Measurements from ENCODE around the gene TSSK2. TPM values are rescaled to one million over a fixed set of nuclear protein-coding genes. Genes with fewer than 3 reads are reported as not detected.

TSSK2 gene
- polyA plus RNA-seq, 1 donor, result 0.56 TPM

DNA sequence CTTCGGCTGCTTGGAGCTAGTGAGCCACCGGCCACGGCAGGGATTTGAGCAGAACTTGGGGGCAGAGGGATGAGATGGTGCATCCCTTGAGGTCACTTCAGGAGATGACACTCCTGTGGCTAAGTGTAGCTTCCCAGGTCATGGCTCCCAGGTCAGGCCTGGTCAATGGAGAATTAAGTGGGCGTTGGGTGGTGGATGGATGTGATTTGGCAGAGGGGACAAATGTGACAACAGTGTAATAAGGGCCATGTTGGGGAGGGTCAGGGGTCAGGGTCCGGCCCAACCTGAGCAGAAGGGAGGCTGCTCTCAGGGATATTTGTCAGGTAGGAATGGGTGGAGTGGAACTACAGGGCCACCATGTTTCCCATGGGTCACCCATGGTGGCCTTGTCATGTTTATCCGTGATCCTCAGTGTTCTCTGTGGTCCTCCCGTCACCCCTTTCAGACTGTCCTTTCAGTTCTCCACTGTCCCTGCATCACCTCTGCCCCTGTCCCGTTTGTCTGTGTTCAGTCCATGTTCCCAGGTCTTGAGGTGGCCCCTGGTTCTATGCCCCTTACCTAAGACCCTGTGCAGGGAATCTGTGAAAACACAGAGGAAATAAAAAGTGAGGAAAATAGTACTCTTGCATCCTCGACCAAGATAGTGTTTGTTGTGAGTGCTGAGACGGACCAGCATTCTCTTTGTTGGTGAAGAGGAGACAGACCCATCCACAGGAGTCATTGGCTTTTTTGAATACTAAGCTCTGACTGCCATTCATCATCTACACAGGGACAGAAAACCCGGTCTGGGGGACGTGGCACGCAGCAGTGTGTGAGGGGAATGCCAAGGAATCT, 41.3 kb downstream of the TSSK2 start:
- DNase-seq, result no peak

DNA sequence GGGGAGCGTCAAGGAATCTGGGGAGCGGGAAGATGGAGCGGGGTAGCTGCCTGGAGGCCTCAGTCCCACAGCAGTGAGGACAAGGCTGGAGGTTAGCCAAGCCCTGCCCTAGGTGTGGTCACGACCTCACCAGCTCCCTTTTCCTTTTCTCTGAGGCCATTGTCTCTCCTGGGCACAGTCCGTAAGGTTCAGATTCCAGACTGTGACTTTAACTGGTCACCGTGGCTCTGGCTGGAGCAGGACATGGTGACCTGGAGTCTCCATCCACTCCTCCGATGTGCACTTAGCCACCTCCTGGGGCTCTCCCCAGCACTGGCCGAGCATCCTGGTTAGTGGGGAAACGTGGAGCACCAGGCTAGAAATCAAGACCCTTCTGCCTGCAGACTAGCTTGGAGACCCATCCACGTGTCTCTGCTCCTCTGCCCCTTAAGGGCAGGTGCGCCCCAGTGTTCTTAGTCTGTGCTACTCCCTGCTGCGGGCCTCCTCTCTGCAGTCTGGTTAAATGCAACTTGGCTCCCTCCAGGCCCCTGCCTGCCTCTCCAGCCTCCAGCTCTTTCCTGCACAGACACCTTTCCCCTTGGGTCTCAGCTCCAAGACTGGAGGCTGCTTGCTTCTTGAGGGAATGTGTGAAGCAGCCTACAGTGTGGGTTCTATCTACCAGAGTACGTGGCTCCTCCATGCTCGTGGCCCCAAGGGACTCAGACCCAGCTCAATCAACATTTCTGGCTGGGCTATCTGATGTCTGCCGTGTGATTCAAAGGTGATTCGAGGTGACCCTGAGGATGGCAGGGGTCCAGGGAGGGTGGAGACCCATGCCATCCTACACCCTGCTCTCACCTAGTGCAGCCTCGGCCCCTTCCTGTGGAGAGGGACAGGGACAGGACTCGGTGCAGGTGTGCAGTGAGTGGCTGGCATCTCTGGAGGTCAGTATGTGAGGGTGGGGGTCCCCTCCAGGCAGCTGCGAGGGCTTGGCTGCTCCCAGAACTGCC, 42.2 kb downstream of the TSSK2 start:
- no peak for DNase-seq

DNA sequence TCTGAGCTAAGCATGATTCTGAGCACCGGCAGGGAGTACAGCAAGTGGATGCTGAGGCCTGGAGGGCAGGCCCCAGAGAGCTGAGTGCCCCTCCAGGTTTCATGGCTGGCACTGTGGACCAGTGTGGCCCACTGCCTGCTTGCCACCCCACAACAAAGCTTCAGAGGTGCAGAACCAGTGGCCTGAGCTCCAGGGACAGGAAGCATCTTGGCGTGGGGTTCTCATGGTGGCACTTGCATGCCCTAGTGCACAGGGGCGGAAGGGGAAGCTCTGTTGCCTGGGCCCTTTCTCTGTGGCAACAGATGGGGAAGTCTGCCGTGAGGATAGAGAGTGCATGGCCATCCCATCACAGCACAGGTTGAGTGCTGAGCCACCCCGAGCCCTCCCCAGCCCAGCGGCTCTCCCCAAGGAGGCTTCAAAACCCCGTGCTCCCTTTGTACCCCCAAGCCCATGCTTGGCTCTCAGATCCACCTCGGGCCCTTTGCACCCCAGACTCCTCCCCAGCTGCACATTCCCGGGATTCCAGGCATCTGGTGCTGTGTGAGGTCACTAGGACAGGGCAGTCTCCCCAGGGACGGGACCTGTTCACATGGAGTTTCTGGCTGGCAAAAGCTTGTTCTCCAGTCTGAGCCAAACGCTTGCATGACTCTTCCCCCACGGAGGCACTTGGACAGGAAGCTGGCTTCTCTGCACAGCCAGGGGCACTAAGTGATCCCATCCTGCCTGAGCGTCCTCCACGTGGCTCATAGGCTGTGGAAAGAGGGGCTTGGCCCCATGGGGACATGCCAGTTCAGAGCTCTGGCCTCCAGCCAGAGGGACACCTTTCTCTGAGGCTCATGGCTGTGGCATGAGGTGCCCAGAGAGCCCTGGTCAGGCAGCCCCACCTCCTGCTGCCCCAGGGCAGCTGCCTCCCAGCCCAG, 43.3 kb downstream of the TSSK2 start:
- no peak for DNase-seq

DNA sequence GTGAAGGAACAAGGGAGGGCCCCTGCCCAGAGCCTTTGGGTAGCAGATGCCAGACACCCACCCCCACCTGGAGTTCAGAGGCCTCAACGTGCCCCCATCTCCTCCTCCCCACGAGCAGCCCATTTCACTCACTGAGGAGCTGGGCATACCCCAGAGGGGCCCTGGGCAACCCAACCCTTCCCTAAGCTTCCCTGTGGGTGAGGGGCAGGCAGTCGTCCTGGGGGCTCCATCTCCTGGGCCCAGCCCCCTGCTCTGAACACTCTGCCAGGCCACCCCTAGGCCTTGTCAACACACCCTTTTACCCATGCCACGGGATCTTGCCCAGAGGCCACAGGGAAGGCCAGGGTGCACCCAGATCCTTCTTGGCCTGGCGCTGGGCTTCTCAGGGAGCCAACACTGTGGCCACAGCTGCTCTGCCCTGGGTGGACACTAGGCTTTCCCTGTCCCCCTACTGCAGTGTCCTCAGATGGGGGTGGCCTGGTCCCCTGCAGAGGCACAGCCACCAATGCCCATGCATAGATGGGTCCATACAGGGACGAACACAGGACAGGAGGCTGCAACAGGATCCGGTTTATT, 44.0 kb downstream of the TSSK2 start:
- DNase-seq, result no peak

DNA sequence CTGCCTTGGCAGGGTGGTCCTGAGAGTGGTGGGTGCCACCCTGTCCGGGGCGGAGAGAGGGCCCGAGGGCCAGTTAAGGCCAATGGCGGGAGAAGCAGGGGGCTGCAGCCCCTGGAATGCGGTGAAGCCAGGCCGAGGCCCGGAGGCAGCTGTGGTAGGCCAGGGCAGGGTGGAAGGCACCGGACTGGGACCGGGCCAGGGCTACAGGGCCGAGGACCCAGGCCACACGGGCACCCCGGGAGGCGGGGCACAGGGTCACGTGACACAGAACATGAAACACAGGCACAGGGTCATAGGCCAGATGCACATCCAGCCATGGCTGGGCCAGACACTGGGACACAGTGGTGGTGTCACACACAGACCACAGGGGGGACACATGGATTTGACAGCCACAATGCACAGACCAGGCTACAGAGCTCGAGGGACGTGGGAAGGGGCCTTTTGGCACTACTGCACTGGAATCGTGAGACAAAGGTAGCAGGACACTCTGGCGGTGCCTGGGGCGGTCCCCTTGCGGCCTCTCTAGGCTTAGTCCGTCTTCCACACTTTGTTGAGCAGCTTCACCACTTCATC, 44.6 kb downstream of the TSSK2 start:
- DNase-seq, result no peak

DNA sequence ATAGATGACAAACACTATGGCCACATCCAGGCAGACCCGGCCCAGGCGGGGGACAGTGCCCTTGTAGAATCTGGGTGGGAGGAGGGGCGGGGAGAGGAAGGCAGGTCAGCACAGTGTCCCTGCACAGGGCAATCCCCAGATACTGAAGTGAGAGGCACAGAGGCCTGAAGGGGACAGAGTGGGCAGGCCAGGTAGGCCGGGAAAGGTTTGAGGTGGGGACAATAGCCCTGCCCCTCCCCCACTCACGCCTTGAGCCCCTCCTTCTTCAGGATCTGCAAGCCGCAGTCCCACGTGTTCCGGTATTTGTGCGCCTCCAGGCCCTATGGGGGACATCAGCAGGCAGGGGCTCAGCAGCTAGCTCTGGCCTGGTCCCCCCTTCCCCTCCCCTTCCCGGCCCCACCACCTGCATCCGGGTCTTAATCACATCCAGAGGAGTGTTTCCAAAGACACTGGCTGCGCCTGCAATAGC, 45.1 kb downstream of the TSSK2 start:
- no peak for DNase-seq

DNA sequence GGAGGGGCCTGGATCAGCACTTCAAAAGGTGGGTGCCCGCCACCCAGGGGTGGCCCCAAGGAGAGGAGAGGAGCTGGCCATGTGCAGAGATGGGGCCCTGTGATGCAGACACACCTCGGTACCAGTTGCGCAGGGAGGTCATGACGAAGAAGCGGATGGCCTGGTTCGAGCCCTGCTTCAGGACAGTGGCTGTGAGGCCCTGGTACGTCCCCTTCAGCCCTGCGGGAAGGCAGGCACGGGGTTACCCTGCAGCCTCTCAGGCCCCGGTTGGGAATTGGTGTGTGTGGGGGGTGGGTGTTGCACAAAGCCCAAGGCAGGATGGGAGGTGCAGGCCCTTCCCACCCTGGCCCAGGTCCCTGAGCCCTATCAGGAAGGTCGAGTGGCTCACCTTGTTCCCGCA, 45.6 kb downstream of the TSSK2 start:
- DNase-seq, result no peak

DNA sequence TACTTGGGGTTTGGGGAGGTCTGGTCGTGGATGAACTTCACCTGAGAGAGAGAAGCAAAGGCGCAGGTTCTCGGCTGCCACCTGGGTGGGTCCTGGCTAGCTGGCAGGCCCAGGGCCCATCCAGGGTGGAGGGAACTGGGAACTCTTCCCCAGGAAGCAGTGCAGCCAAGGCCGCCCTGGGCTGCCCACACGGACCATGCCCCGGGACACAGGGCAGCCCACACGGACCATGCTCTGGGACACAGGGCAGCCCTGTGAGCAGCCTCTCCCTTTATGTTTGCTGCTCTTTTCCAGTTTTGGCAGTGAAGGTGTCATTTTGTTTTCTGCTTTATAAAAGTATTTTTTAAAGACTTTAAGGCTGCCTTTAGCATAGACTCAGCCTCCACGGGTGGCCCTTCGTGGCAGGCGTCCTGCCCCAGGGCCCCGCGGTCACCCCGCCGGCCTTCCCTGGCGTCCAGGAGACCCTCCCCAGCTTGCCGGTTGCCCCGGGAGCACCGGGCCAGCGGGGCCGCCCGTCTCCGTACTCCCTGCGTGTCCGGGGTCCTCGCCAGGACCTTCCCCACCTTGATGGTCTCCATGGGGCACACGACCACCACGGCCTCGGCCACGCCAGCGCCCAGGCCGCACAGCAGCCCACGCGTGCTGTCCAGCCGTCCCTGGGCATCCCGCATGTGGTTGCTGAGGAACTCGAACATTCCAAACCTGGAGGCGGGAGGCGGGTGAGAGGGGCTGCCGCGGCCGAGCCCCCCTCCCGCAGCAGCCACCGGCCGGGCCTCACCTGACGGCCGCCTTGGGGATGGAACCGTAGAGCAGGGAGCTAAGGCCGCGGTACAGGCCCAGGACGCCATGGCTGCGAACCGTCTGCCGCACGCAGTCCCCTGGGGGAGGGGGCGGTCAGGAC, 46.3 kb downstream of the TSSK2 start:
- no peak for DNase-seq

DNA sequence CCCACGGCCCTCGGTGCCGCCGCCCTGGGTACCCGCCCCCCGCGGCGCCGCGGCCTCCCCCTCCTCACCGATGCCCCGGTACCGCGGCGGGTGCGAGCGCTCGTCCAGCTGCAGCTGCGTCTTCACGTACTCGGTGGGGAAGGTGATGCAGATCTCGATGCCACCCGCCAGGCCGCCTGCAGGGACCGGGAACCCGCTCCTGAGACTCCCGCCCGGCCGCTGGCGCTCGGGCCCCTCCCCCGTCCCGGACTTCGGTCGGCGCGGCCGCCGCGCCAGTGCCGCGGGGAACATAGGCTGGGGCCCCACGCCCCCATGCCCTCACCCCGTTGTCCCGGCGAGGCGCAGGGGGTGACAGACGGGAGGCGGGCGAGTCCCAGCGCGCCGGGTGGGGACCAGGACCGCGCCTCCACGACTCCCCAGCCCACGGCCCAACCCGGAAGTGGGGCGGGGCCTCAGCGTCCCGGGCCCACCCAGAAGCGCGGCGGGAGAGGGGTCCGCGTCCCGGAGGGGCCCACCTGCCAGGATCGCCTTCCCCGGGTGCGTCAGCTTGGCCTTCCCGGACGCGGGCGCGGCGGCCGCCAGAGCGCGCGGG, 47.1 kb downstream of the TSSK2 start:
- peak; percentile 57 for DNase-seq

DNA sequence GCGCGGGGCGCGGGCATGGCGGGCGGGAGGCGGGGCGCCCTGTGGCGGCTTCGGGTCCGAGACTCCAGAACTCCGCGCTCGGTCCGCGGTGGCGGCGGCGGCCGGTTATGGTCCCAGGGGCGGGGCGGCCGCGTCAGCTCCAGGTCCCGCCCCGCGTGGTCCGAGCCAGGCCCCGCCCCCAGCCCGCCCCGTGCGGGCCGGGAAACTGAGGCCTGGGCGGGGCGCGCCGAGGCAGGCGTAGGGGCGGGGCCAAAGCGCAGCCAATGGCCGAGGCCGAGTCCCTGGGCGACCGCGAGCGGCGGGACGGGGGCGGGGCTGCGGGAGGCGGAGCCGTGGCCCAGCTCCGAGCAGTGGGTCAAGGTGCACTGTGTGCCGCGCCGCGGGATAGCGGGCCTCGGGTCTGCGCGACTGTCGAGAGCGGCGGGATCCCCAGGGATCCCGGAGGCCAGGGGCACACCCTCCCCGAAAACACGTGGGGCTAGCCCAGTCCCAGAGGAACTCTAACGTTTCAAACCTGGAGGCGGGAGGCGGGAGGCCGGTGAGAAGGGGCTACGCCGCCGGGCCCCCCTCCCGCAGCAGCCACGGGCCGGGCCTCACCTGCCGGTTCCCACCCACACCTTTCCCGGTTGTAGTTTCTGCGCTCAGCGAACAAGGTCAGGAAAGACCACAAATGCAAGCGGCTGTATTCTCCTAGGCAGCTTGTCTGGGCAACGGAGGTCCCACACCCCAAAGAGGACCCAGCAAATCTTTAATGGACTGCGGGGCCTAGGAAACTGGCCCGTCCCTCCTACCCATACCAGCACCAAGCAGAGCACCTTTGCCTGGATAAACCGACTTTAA, 47.8 kb downstream of the TSSK2 start, which contains the start of gene SLC25A1:
SLC25A1 (minus strand) TSS at position 80 of the 840 bp plus-strand sequence; CDS start at position 17, 63 bp downstream.
- peak; percentile 87 for DNase-seq

DNA sequence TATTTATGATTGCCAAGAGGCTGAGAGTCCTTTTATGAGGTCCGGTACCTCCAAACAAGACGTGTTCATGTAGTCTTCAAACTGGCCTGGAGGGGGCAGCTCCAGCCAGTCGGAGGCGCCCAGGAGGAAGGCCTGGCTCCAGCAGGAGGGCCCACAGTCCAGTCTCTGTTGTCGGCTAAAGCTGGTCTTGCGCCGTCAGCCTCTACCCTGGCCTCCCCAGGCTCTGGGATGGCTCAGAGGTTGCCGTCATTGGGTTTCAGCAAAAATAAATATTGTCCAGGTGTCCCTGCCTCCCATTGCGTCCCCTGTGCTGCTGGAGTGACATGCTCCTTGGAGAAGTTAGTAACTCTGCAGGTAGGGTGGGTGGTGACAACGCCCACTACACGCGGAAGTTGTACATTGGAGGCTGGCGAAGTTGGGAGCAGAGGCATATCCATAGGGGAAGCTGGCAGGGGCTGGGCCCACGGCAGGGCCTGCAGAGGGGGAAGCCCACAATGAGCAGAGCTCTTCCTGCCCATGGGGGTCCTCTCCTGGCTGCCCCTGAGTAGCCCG, 48.5 kb downstream of the TSSK2 start:
- DNase-seq, result peak; percentile 73

DNA sequence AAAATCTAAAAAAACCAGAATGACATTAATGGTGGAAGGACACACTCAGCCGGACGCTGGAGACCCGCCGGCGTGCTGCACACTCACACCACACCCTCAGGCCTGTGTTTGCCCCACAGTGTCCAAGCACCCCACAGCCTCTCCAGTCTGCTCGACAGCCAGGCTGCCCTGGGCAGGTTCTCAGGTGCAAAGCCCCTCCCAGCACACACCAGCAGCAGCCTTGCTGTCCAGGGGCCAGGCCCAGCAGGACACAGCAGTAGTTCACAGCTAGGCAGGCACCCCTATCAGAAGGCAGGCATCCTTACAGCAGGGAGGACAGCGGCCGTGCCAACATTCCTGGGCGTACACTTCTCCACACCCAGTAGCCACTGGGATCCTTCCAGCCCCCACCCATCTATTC, 49.1 kb downstream of the TSSK2 start:
- no peak for DNase-seq

DNA sequence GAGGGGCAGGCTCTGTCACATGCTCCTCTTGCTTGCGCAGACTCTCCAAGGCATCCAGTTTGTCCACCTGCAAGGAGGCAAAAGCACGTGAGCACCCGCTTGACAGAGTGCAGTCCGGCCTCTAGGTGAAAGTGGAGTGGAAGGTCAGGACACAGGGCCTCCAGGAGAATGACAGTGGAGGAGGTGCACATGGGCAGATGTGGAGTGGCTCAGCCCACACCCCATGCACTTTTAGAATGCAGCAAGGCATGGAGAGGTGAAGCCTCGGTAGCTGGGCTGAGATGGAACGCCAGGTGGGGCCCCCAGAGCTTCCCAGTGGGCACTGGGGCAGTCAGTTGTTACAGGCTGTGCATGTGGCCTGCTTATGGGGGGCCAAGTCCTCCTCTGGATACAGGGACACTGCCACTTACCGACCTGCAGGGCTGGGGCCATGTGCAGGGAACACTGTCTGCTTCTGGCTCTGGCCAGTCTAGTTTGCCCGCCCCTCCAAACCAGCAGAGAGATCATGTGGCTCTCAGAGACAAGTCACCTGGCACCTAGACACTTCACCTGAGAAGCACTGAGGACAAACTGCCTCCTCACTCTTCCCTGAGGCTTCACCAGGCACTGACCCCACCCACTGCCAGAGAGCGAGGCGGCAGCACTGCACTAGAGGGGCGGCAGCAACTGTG, 49.8 kb downstream of the TSSK2 start:
- no peak for DNase-seq

DNA sequence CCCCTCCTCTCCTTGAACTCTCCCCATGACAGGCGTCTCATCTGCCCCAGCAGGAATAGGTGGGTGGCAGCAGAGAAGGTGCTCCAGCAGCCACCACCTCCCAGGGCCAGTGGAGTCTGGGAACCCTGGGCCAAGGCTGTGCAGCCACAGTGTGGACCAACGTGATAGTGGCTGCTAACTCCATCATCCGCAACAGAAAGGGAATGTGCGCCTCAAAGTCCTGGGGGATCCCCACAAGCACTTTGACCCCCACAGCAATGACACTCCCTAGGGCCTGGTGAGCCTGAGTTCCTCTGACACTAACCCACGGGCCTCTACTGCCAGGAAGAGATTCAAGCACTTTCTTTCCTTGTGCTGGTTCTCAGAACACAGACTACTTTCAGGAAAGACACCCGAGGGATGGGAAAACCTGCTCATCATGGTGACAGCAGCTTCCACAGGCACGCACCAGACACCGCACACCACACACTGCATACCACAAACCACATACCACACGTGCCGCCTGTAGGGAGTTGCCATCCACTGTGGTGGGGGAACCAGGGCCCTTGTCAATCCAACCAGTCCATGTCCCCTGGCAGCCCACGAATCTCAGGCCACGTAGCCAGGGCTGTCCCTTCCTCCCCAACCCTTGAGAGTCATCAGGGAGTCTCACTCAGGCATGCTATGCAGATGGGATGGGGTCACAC, 50.8 kb downstream of the TSSK2 start:
- DNase-seq, result no peak

Data from hindlimb muscle (tissue), 1 donor.